Astrocyte of the cerebellum (primary cell): ENCODE results near the gene PABPC1L.

Experiments used
- DNase-seq: peaks from one replicate; pipeline ENCODE4 v3.0.0-alpha.2; 2011; ENCODE audit warnings: low read depth
- H3K4me3 ChIP-seq: 2 replicates; pipeline ENCODE4 v1.5.1; 2011; ENCODE audit warnings: mild to moderate bottlenecking, low read depth, low read length, moderate library complexity
- CTCF ChIP-seq: IDR thresholded peaks from 2 replicates; pipeline ENCODE4 v1.5.1; 2012; ENCODE audit warnings: low read length, low read depth, moderate library complexity, mild to moderate bottlenecking; ENCODE audit errors: missing control alignments
- in situ Hi-C: cut with HindIII; loops from 2 replicates; pipeline ENCODE4 v1.10.0; 2017; ENCODE audit warnings: low sequenced_read_pairs

Gene PABPC1L

GRCh38 chr20:44948513-44948912, 38.7 kb downstream of the PABPC1L start:
- DNase-seq = no peak
- TF ChIP-seq CTCF = no peak
- no peak overlapping the region for H3K4me3 ChIP-seq
- in situ Hi-C loops = no loop called here

DNA sequence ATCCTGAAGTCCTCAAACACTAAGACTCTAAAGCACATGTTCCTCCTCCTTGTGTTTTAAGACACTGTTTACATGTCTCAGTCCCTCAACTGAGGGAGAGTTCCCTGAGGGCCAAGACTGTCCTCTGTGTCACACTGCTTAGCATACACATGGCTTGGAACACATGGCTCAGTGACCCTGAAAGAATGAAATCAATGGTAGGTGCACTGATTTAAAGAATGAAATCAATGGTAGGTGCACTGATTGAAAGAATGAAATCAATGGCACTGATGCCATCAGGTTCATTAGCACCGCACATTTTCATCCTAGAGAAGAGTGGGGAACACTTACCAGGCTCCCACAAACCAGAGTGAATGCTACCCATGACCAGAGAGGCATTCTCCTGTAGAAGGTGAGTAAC, 40.5 kb downstream of the PABPC1L start:
- no peak for TF ChIP-seq CTCF
- H3K4me3 ChIP-seq = no peak overlapping the region
- in situ Hi-C loops = no loop called here
- no peak for DNase-seq

GRCh38 chr20:44952731-44953130, 42.9 kb downstream of the PABPC1L start:
- TF ChIP-seq CTCF = no peak

DNA sequence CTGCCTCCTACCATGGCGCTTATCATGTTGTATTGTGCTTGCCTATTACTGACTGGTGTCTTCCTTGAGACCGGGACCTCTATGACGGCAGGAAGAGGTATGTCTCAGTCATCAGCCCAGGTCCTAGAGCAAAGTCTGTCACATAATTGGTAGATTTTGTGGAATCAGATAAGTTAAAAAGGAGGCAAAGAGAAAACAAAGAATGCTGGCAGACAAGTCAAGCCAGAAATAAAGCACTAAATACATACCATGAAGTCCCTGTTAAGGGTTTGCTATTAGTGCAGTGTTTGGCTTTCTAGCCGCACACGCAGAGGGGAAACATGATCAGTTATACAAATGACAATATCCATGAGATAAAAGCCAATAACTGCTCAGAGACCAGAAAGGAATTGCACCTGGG, 44.4 kb downstream of the PABPC1L start:
- in situ Hi-C loops = no loop called here
- H3K4me3 ChIP-seq = no peak overlapping the region
- no peak for DNase-seq
- TF ChIP-seq CTCF = no peak

More at GRCh38 chr20:44952731-44953130, 42.9 kb downstream of the PABPC1L start:
- in situ Hi-C loops = no loop called here
- no peak overlapping the region for H3K4me3 ChIP-seq
- DNase-seq = no peak

- H3K4me3 ChIP-seq = no peak overlapping the region
- TF ChIP-seq CTCF = no peak
- in situ Hi-C loops = no loop called here
- no peak for DNase-seq
Observed at GRCh38 chr20:44955270-44955669, 45.4 kb downstream of the PABPC1L start.

GRCh38 chr20:44956410-44956809, 46.5 kb downstream of the PABPC1L start:
- no peak overlapping the region for H3K4me3 ChIP-seq
- in situ Hi-C loops = no loop called here
- no peak for DNase-seq
- TF ChIP-seq CTCF = no peak

GRCh38 chr20:44958276-44958675, 48.4 kb downstream of the PABPC1L start:
- H3K4me3 ChIP-seq = no peak overlapping the region
- DNase-seq = no peak
- TF ChIP-seq CTCF = no peak
- in situ Hi-C loops = no loop called here
